ENCODE measurements around the gene HOXA9. TPM values are rescaled to one million over a fixed set of nuclear protein-coding genes. Genes with fewer than 3 reads are reported as not detected.

Gene HOXA9
- total RNA-seq, 1 donor from 2014 or later: not detected

GRCh38 chr7:27166531-27167505, 1.5 kb upstream of the HOXA9 start:
- Histone ChIP-seq H3K4me1 (ENCODE audit: insufficient read depth, low read length) (no peaks in the 10 kb centered on the region), H3K79me2 (ENCODE audit: insufficient read depth, low read length) (no peaks in the 10 kb centered on the region), H3K4me2 (ENCODE audit: low read length) (no peak overlapping the region), H3K27ac (ENCODE audit: low read depth, low read length) (no peak overlapping the region), H3K9ac (ENCODE audit: low read length) (no peak overlapping the region), H3K27me3 (ENCODE audit: insufficient read depth, low read length) (peaks cover 97% of the 10 kb centered on the region), H3K4me3 (ENCODE audit: insufficient read depth, low read depth, low read length) (no peak overlapping the region), H2AFZ (ENCODE audit: low read depth, low read length) (no peak overlapping the region), H4K20me1 (ENCODE audit: insufficient read depth, low read length) (no peaks in the 10 kb centered on the region), H3K36me3 (ENCODE audit: insufficient read depth, low read length) (no peaks in the 10 kb centered on the region), H3K9me3 (ENCODE audit: insufficient read depth, low read depth, low read length) (peaks cover 9% of the 10 kb centered on the region)
- H3K4me3 Mint-ChIP-seq (ENCODE audit: unreplicated experiment): no peak overlapping the region
- FAIRE-seq (no peak), DNase-seq (ENCODE audit: low read depth) (no peak)
- no peak overlapping the region for H3K27ac Mint-ChIP-seq (ENCODE audit: unreplicated experiment)
- H3K27me3 Mint-ChIP-seq (ENCODE audit: low read depth, unreplicated experiment): peaks cover 80% of the 10 kb centered on the region
- H3K9me3 Mint-ChIP-seq (ENCODE audit: unreplicated experiment): peaks cover 31% of the 10 kb centered on the region
- H3K36me3 Mint-ChIP-seq (ENCODE audit: low read depth, unreplicated experiment): no peaks in the 10 kb centered on the region
- TF ChIP-seq EZH2 (IDR thresholded peaks at IDR 0.05; ENCODE audit: insufficient read depth, low read length) (peak; percentile 77), CTCF (IDR thresholded peaks at IDR 0.05; ENCODE audit: insufficient read depth, low read depth, low read length) (no peak)
- no peaks in the 10 kb centered on the region for H3K4me1 Mint-ChIP-seq (ENCODE audit: low read depth, unreplicated experiment)

GRCh38 chr7:27165996-27166530, 726 bp upstream of the HOXA9 start:
- H3K4me2 ChIP-seq (ENCODE audit: low read length): no peak overlapping the region
- H2AFZ ChIP-seq (ENCODE audit: low read depth, low read length): no peak overlapping the region
- H3K9ac ChIP-seq (ENCODE audit: low read length): no peak overlapping the region
- H3K4me1 ChIP-seq (ENCODE audit: insufficient read depth, low read length): no peaks in the 10 kb centered on the region
- Mint-ChIP-seq H3K4me3 (ENCODE audit: unreplicated experiment) (no peak overlapping the region), H3K27ac (ENCODE audit: unreplicated experiment) (peak overlapping the region; percentile 77), H3K36me3 (ENCODE audit: low read depth, unreplicated experiment) (no peaks in the 10 kb centered on the region), H3K27me3 (ENCODE audit: low read depth, unreplicated experiment) (peaks cover 75% of the 10 kb centered on the region), H3K9me3 (ENCODE audit: unreplicated experiment) (peaks cover 25% of the 10 kb centered on the region), H3K4me1 (ENCODE audit: low read depth, unreplicated experiment) (no peaks in the 10 kb centered on the region)
- no peak overlapping the region for H3K27ac ChIP-seq (ENCODE audit: low read depth, low read length)
- no peaks in the 10 kb centered on the region for H3K79me2 ChIP-seq (ENCODE audit: insufficient read depth, low read length)
- H3K36me3 ChIP-seq (ENCODE audit: insufficient read depth, low read length): no peaks in the 10 kb centered on the region
- H3K27me3 ChIP-seq (ENCODE audit: insufficient read depth, low read length): peaks cover 95% of the 10 kb centered on the region
- no peaks in the 10 kb centered on the region for H4K20me1 ChIP-seq (ENCODE audit: insufficient read depth, low read length)
- FAIRE-seq: no peak
- DNase-seq (ENCODE audit: low read depth): no peak
- H3K9me3 ChIP-seq (ENCODE audit: insufficient read depth, low read depth, low read length): peaks cover 9% of the 10 kb centered on the region
- H3K4me3 ChIP-seq (ENCODE audit: insufficient read depth, low read depth, low read length): no peak overlapping the region
- no peak for TF ChIP-seq EZH2 (IDR thresholded peaks at IDR 0.05; ENCODE audit: insufficient read depth, low read length)

- peaks cover 25% of the 10 kb centered on the region for H3K9me3 Mint-ChIP-seq (ENCODE audit: unreplicated experiment)
- H3K4me1 Mint-ChIP-seq (ENCODE audit: low read depth, unreplicated experiment): no peaks in the 10 kb centered on the region
- Histone ChIP-seq H3K27ac (ENCODE audit: low read depth, low read length) (no peak overlapping the region), H4K20me1 (ENCODE audit: insufficient read depth, low read length) (no peaks in the 10 kb centered on the region), H3K9ac (ENCODE audit: low read length) (no peak overlapping the region), H3K4me2 (ENCODE audit: low read length) (no peak overlapping the region), H3K27me3 (ENCODE audit: insufficient read depth, low read length) (peaks cover 94% of the 10 kb centered on the region), H3K79me2 (ENCODE audit: insufficient read depth, low read length) (no peaks in the 10 kb centered on the region), H3K9me3 (ENCODE audit: insufficient read depth, low read depth, low read length) (peaks cover 9% of the 10 kb centered on the region), H3K4me1 (ENCODE audit: insufficient read depth, low read length) (no peaks in the 10 kb centered on the region), H3K4me3 (ENCODE audit: insufficient read depth, low read depth, low read length) (no peak overlapping the region), H2AFZ (ENCODE audit: low read depth, low read length) (no peak overlapping the region), H3K36me3 (ENCODE audit: insufficient read depth, low read length) (no peaks in the 10 kb centered on the region)
- H3K4me3 Mint-ChIP-seq (ENCODE audit: unreplicated experiment): no peak overlapping the region
- H3K27ac Mint-ChIP-seq (ENCODE audit: unreplicated experiment): peak overlapping the region; percentile 80
- FAIRE-seq (no peak), DNase-seq (ENCODE audit: low read depth) (no peak)
- H3K36me3 Mint-ChIP-seq (ENCODE audit: low read depth, unreplicated experiment): no peaks in the 10 kb centered on the region
- H3K27me3 Mint-ChIP-seq (ENCODE audit: low read depth, unreplicated experiment): peaks cover 76% of the 10 kb centered on the region
- TF ChIP-seq CTCF (IDR thresholded peaks at IDR 0.05; ENCODE audit: insufficient read depth, low read depth, low read length) (no peak), EZH2 (IDR thresholded peaks at IDR 0.05; ENCODE audit: insufficient read depth, low read length) (no peak)
These were observed 809 bp downstream of the HOXA9 start for GRCh38 chr7:27164367-27165088.

Data from astrocyte (in vitro differentiated cells and primary cell).